Smooth muscle cell (in vitro differentiated cells): Measurements from ENCODE around the gene LAMP5. TPM values are rescaled to one million over a fixed set of nuclear protein-coding genes. Genes with fewer than 3 reads are reported as not detected.

Experiments used
- DNase-seq: peaks from one replicate; lab custom pipeline; 2025; ENCODE audit not compliant: unreplicated experiment; lab: John Stamatoyannopoulos, UW
- H2AFZ ChIP-seq: fragments of 200-600 bp; sonication (generic); 2 replicates; pipeline ENCODE4 v1.6.0; 2016; ENCODE audit warnings: antibody characterized with exemption, low read depth, mild to moderate bottlenecking
- H3F3A ChIP-seq: fragments of 200-600 bp; sonication (generic); 2 replicates; pipeline ENCODE4 v1.6.0; 2017; ENCODE audit warnings: antibody characterized with exemption, low read depth
- H3K27ac ChIP-seq: fragments of 200-600 bp; sonication (generic); 2 replicates; pipeline ENCODE4 v1.5.1; 2016; ENCODE audit warnings: low read depth, mild to moderate bottlenecking
- H3K27me3 ChIP-seq: fragments of 200-600 bp; sonication (generic); 2 replicates; pipeline ENCODE4 v1.6.1; 2016; ENCODE audit warnings: low read depth, mild to moderate bottlenecking
- H3K36me3 ChIP-seq: fragments of 200-600 bp; sonication (generic); 2 replicates; pipeline ENCODE4 v1.5.1; 2016; ENCODE audit warnings: low read depth
- H3K4me1 ChIP-seq: fragments of 200-600 bp; sonication (generic); 2 replicates; pipeline ENCODE4 v1.5.1; 2016; ENCODE audit warnings: low read depth
- H3K4me2 ChIP-seq: fragments of 200-600 bp; sonication (generic); 2 replicates; pipeline ENCODE4 v1.6.0; 2016; ENCODE audit warnings: mild to moderate bottlenecking
- H3K4me3 ChIP-seq: fragments of 200-600 bp; sonication (generic); 2 replicates; pipeline ENCODE4 v1.5.1; 2016; ENCODE audit warnings: mild to moderate bottlenecking
- H3K79me2 ChIP-seq: fragments of 200-600 bp; sonication (generic); 2 replicates; pipeline ENCODE4 v1.6.0; 2016; ENCODE audit warnings: low read depth, mild to moderate bottlenecking
- H3K9ac ChIP-seq: fragments of 200-600 bp; sonication (generic); 2 replicates; pipeline ENCODE4 v1.6.0; 2016; ENCODE audit warnings: low read depth
- H3K9me3 ChIP-seq: fragments of 200-600 bp; sonication (generic); replicated peaks from 2 replicates; pipeline ENCODE4 v1.5.1; 2016; ENCODE audit warnings: low read depth
- H4K20me1 ChIP-seq: fragments of 200-600 bp; sonication (generic); 2 replicates; pipeline ENCODE4 v1.6.0; 2016; ENCODE audit warnings: low read depth
- CTCF ChIP-seq: fragments of 200-600 bp; sonication (generic); IDR thresholded peaks from 2 replicates; pipeline ENCODE4 v1.5.1; 2017; ENCODE audit warnings: borderline replicate concordance, mild to moderate bottlenecking, antibody characterized with exemption; ENCODE audit not compliant: insufficient read depth, poor library complexity, severe bottlenecking
- WGBS: methylation state at CpG from one replicate; pipeline ENCODE4 v1.1.7; 2016; ENCODE audit warnings: low lambda C conversion rate; 5-methylcytosine and 5-hydroxymethylcytosine counted together
- polyA plus RNA-seq: library from polyadenylated mRNA; unstranded; fragments of >200 nt; fragmentation: Nextera tagmentation; extraction: Ambion mirVana; gene quantifications from 2 replicates; pipeline ENCODE4 v1.2.1, GENCODE V29; 2016
- total RNA-seq: library from RNA; depleted of rRNA; stranded (reverse); fragments of >200 nt; gene quantifications from 2 replicates; pipeline ENCODE4 v1.2.3, GENCODE V29; 2014

The LAMP5 gene
- total and polyA plus RNA-seq, 2 experiments from 2014 or later = 38.6 to 40.5 TPM

GRCh38 chr20:9573335-9574151 is 59.2 kb downstream of the LAMP5 start:
- 33% methylated on average over 13 of the region's 13 CpGs for WGBS

GRCh38 chr20:9574181-9574580 is 59.8 kb downstream of the LAMP5 start:
- Histone ChIP-seq H3K27me3 (peaks cover 53% of the 10 kb centered on the region), H3K79me2 (no peaks in the 10 kb centered on the region), H3K4me2 (no peak overlapping the region), H3K27ac (no peak overlapping the region), H3F3A (no peaks in the 10 kb centered on the region), H3K4me3 (no peak overlapping the region), H4K20me1 (no peaks in the 10 kb centered on the region), H3K9ac (no peak overlapping the region), H3K4me1 (peaks cover 33% of the 10 kb centered on the region), H2AFZ (no peak overlapping the region), H3K9me3 (no peaks in the 10 kb centered on the region), H3K36me3 (no peaks in the 10 kb centered on the region)
- WGBS = 28% methylated on average over 7 of the region's 7 CpGs
- DNase-seq = no peak
- TF ChIP-seq CTCF = no peak

More at GRCh38 chr20:9573335-9574151, 59.2 kb downstream of the LAMP5 start:
- no peak for DNase-seq
- no peaks in the 10 kb centered on the region for H3K9me3 ChIP-seq
- no peak overlapping the region for H3K4me3 ChIP-seq
- no peak overlapping the region for H3K4me2 ChIP-seq
- no peaks in the 10 kb centered on the region for H3K36me3 ChIP-seq
- no peak for TF ChIP-seq CTCF
- H3K9ac ChIP-seq = no peak overlapping the region
- H3F3A ChIP-seq = no peaks in the 10 kb centered on the region
- no peaks in the 10 kb centered on the region for H3K79me2 ChIP-seq
- H4K20me1 ChIP-seq = no peaks in the 10 kb centered on the region
- H3K4me1 ChIP-seq = peaks cover 33% of the 10 kb centered on the region
- H2AFZ ChIP-seq = no peak overlapping the region
- peaks cover 53% of the 10 kb centered on the region for H3K27me3 ChIP-seq
- no peak overlapping the region for H3K27ac ChIP-seq

GRCh38 chr20:9574776-9575175 is 60.4 kb downstream of the LAMP5 start:
- 65% methylated on average over 3 of the region's 3 CpGs for WGBS
- Histone ChIP-seq H3K9me3 (no peaks in the 10 kb centered on the region), H4K20me1 (no peaks in the 10 kb centered on the region), H3K27ac (no peak overlapping the region), H3K36me3 (no peaks in the 10 kb centered on the region), H2AFZ (no peak overlapping the region), H3K4me3 (no peak overlapping the region), H3K79me2 (no peaks in the 10 kb centered on the region), H3F3A (no peaks in the 10 kb centered on the region), H3K4me1 (peaks cover 33% of the 10 kb centered on the region), H3K27me3 (peaks cover 53% of the 10 kb centered on the region), H3K4me2 (no peak overlapping the region), H3K9ac (no peak overlapping the region)
- no peak for DNase-seq
- no peak for TF ChIP-seq CTCF

- DNase-seq = no peak
- no peak for TF ChIP-seq CTCF
- no peaks in the 10 kb centered on the region for H4K20me1 ChIP-seq
- H3K79me2 ChIP-seq = no peaks in the 10 kb centered on the region
- no peaks in the 10 kb centered on the region for H3K9me3 ChIP-seq
- no peak overlapping the region for H3K27ac ChIP-seq
- no peaks in the 10 kb centered on the region for H3F3A ChIP-seq
- H3K4me3 ChIP-seq = no peak overlapping the region
- 85% methylated on average over 1 of the region's 1 CpG for WGBS
- no peak overlapping the region for H3K9ac ChIP-seq
- H3K4me1 ChIP-seq = peaks cover 33% of the 10 kb centered on the region
- H3K27me3 ChIP-seq = peaks cover 52% of the 10 kb centered on the region
- no peak overlapping the region for H3K4me2 ChIP-seq
- H3K36me3 ChIP-seq = no peaks in the 10 kb centered on the region
- H2AFZ ChIP-seq = no peak overlapping the region
Measured at GRCh38 chr20:9575836-9576235, 61.4 kb downstream of the LAMP5 start.
